Ovary (tissue), 9 donors: Measurements from ENCODE around the gene WDR75. TPM values are rescaled to one million over a fixed set of nuclear protein-coding genes. Genes with fewer than 3 reads are reported as not detected.

Experiments
- DNase-seq, 5 donors: peaks; one replicate each; pipeline ENCODE4 v3.0.0-alpha.2; 2019 to 2020
- H3K27ac ChIP-seq, 2 donors: fragments of 200-600 bp; one replicate each; pipeline versions ENCODE4 v1.5.1 to v1.8.0; 2019 to 2022
- H3K27me3 ChIP-seq: fragments of 200-600 bp; one replicate; pipeline ENCODE4 v1.8.0; 2022
- H3K36me3 ChIP-seq: fragments of 200-600 bp; sonication (generic); one replicate; pipeline ENCODE4 v1.5.1; 2019
- H3K4me1 ChIP-seq: one replicate; pipeline ENCODE4 v1.8.1; 2013; ENCODE audit warnings: mild to moderate bottlenecking, moderate library complexity; ENCODE audit not compliant: insufficient read depth
- H3K4me3 ChIP-seq: fragments of 200-600 bp; sonication (generic); one replicate; pipeline ENCODE4 v1.5.1; 2017
- H3K9me3 ChIP-seq, 2 donors: fragments of 200-600 bp in 1 of 2; sonication (generic) in 1 of 2; one replicate each; pipeline versions ENCODE4 v1.5.1 to v1.8.1; 2013 to 2019; ENCODE audit warnings: mild to moderate bottlenecking in 1 of 2, moderate library complexity in 1 of 2
- CTCF ChIP-seq, 3 donors: fragments of 450-650 bp in 2 of 3; fragments of 200-600 bp in 1 of 3; IDR thresholded peaks; one replicate each; pipeline versions ENCODE4 v1.5.1 to v1.8.0; 2016 to 2022; ENCODE audit warnings: antibody characterized with exemption in 3 of 3, mild to moderate bottlenecking in 1 of 3
- EP300 ChIP-seq: sonication (generic); formaldehyde crosslinking; IDR thresholded peaks from one replicate; pipeline ENCODE4 v1.6.1; 2017; ENCODE audit warnings: antibody characterized with exemption
- POLR2A ChIP-seq: fragments of 450-650 bp; IDR thresholded peaks from one replicate; pipeline ENCODE4 v1.6.1; 2017; ENCODE audit warnings: antibody characterized with exemption, mild to moderate bottlenecking, moderate library complexity
- WGBS, 3 donors: extraction: QIAGEN DNeasy Blood & Tissue Kit in 1 of 3; methylation state at CpG; one replicate each; pipeline versions ENCODE4 v1.1.5 to v1.1.7; 2013 to 2017; 5-methylcytosine and 5-hydroxymethylcytosine counted together
- intact Hi-C, 4 donors: fragments of 100-400 bp; cut with DNase I; formaldehyde crosslinking; loops; one replicate each; pipeline versions ENCODE4 v1.11.0 to v1.15.1; 2022 to 2023
- polyA plus RNA-seq, 2 donors: library from polyadenylated mRNA; stranded (reverse); fragments of 200-250 nt in 1 of 2; fragments of 350-450 nt in 1 of 2; fragmentation: Illumina TruSeq in 1 of 2; extraction: RNeasy Lipid Tissue Mini Kit (QIAGEN cat#74804) in 1 of 2; gene quantifications; one replicate each; pipeline ENCODE4 v1.2.3, GENCODE V29; 2013 to 2014
- total RNA-seq, 7 donors: library from RNA; depleted of rRNA in 2 of 7; stranded (reverse); fragments of >200 nt in 2 of 7; fragmentation: NEBNext Ultra II Directional in 3 of 7; extraction: Animal tissue kit (Norgen Biotek cat#: 25700) in 3 of 7; gene quantifications; one replicate each; pipeline versions ENCODE4 v1.1.0 to v1.2.4, GENCODE V29; 2016 to 2023
- donor health status: DM: no; HTN: no; CAD: no; lungs with moderate emphysema.
- donor health status: DM: no; HTN: no; CAD: no.
- donor health status: Bipolar disorder and iron deficiency.
- donor health status: DM: yes; HTN: yes; CAD: no.
- donor health status: DM: no; HTN: no; CAD: no.
- donor health status: DM: yes; HTN: yes; CAD: no.

The WDR75 gene
- total and polyA plus RNA-seq, 9 donors: 22.8 to 41.3 (median 34.2) TPM

- Histone ChIP-seq H3K9me3 (no peaks in the 10 kb centered on the region), H3K27me3 (no peaks in the 10 kb centered on the region), H3K36me3 (no peaks in the 10 kb centered on the region), H3K4me3 (no peak overlapping the region), H3K4me1 (peaks cover 9% of the 10 kb centered on the region), H3K27ac (no peak overlapping the region)
- intact Hi-C loops: no loop called here
- TF ChIP-seq EP300 (no peak), POLR2A (no peak), CTCF (IDR thresholded peaks at IDR 0.05) (no peak)
- DNase-seq: no peak
- WGBS, 3 donors: 86 to 95% (median 92%) methylated on average over 1 of the region's 1 CpG
Observed at GRCh38 chr2:189444322-189444721, 3.0 kb downstream of the WDR75 start.

DNA sequence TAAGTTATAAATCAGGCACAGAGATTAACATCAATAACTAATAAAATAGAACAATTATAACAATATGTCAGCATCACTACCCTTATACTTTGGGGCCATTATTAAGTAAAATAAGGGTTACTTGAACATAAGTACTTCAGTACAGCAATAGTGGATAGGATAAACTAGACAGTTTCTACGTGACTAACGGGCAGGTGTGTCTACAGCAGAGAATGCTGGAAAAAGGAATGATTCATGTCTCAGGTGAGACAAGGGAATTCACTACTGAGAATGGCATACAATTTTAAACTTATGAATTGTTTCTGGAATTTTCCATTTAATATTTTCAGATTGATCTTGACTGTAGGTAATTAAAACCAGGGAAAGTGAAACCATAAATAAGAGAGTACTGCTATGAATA, 5.5 kb downstream of the WDR75 start:
- H3K4me3 ChIP-seq: no peak overlapping the region
- no peak overlapping the region for H3K27ac ChIP-seq
- peaks cover 9% of the 10 kb centered on the region for H3K4me1 ChIP-seq
- H3K27me3 ChIP-seq: no peaks in the 10 kb centered on the region
- no peak for TF ChIP-seq CTCF (IDR thresholded peaks at IDR 0.05)
- no peak for TF ChIP-seq POLR2A
- TF ChIP-seq EP300: no peak
- DNase-seq: no peak
- intact Hi-C loops: no loop called here
- H3K9me3 ChIP-seq: no peaks in the 10 kb centered on the region
- 91 to 93% (median 93%) methylated on average over 2 of the region's 2 CpGs for WGBS, 3 donors
- H3K36me3 ChIP-seq: no peaks in the 10 kb centered on the region

DNA sequence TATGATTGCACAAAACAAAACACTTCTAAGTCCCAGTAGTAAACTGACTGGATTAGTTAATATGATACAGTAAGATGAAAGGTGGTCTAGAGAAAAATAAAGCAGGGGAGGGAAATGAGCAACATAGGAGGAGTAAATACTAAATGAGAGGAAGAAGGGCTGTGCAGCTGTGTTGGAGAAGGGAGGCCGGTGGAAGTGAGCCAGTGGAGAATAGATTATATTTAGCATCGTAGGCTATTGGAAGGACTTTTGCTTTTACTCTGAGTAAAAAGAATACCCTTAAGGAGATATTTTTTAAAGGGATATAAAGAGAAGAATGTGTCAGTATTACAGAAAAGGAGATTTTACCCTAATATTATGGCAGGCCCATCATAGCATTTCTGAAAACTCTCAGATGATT, 12.7 kb downstream of the WDR75 start:
- Histone ChIP-seq H3K27me3 (no peaks in the 10 kb centered on the region), H3K4me3 (no peak overlapping the region), H3K4me1 (no peaks in the 10 kb centered on the region), H3K27ac (peak overlapping the region in 1 of 2 donors; percentile 42), H3K9me3 (no peaks in the 10 kb centered on the region), H3K36me3 (no peaks in the 10 kb centered on the region)
- no peak for TF ChIP-seq POLR2A
- TF ChIP-seq CTCF (IDR thresholded peaks at IDR 0.05): no peak
- TF ChIP-seq EP300: no peak
- intact Hi-C loops: no loop called here
- WGBS, 3 donors: 4 to 8% (median 5%) methylated on average over 2 of the region's 2 CpGs
- peak in 1 of 5 donors; percentile 37 for DNase-seq

- 89 to 95% (median 95%) methylated on average over 1 of the region's 1 CpG for WGBS, 3 donors
- no peaks in the 10 kb centered on the region for H3K36me3 ChIP-seq
Observed at GRCh38 chr2:189465076-189465475, 23.8 kb downstream of the WDR75 start.

More at GRCh38 chr2:189465076-189465475, 23.8 kb downstream of the WDR75 start:
- H3K27ac ChIP-seq: no peak overlapping the region
- H3K4me3 ChIP-seq: no peak overlapping the region
- no peaks in the 10 kb centered on the region for H3K9me3 ChIP-seq
- peaks cover 1% of the 10 kb centered on the region for H3K4me1 ChIP-seq
- DNase-seq: no peak
- no peaks in the 10 kb centered on the region for H3K27me3 ChIP-seq
- intact Hi-C loops: no loop called here
- TF ChIP-seq POLR2A (no peak), CTCF (IDR thresholded peaks at IDR 0.05) (no peak), EP300 (no peak)
